Measurements from ENCODE around the gene SLC22A23. TPM values are rescaled to one million over a fixed set of nuclear protein-coding genes. Genes with fewer than 3 reads are reported as not detected.

SLC22A23 gene
- total RNA-seq, 1 experiment from 2014 or later, result 5.7 TPM

DNA sequence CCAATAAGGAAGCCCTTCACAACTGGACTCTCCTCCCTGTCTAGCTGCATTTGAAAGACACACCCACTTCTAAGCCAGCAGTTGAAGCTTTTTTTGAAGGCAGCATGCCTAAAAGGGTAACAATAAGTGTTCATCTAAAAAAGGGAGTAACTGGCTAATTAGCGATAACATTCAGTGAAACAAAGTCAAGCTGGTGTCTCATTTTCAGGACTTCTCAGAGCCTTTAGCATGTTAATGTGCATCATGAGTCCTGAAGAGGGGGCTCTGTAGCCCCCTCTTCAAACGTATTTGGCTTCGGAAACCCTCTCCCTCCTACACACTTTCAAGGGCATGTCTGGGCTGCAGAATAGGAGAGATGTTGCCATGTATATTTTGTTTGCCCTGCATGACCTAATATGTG, 28.1 kb downstream of the SLC22A23 start:
- BruUV-seq (replicated peaks), result no TSS peak
- Histone ChIP-seq H3K4me1 (ENCODE audit: insufficient read depth, low read length) (peaks cover 19% of the 10 kb centered on the region), H3K9me2 (replicated peaks; ENCODE audit: low read length) (no peaks in the 10 kb centered on the region), H3K9ac (ENCODE audit: low read length) (no peak overlapping the region), H3K27me3 (ENCODE audit: low read length) (no peaks in the 10 kb centered on the region), H3K27ac (ENCODE audit: low read length) (no peak overlapping the region), H3K9me3 (ENCODE audit: low read length) (no peaks in the 10 kb centered on the region), H3K36me3 (ENCODE audit: low read depth, low read length) (no peaks in the 10 kb centered on the region), H4K20me1 (ENCODE audit: low read length) (no peaks in the 10 kb centered on the region), H3K4me3 (ENCODE audit: low read length) (no peak overlapping the region), H3K79me2 (ENCODE audit: low read length) (no peaks in the 10 kb centered on the region), H3K4me2 (ENCODE audit: low read length) (no peak overlapping the region), H2AFZ (ENCODE audit: low read length) (no peak overlapping the region), H3F3A (ENCODE audit: low read length, unreplicated experiment) (no peaks in the 10 kb centered on the region)
- DNase-seq (no peak), ATAC-seq (no peak)
- TF ChIP-seq EZH2phosphoT487 (IDR thresholded peaks at IDR 0.05; ENCODE audit: borderline replicate concordance, low read length), result no peak
- TF ChIP-seq, protein P1, sequence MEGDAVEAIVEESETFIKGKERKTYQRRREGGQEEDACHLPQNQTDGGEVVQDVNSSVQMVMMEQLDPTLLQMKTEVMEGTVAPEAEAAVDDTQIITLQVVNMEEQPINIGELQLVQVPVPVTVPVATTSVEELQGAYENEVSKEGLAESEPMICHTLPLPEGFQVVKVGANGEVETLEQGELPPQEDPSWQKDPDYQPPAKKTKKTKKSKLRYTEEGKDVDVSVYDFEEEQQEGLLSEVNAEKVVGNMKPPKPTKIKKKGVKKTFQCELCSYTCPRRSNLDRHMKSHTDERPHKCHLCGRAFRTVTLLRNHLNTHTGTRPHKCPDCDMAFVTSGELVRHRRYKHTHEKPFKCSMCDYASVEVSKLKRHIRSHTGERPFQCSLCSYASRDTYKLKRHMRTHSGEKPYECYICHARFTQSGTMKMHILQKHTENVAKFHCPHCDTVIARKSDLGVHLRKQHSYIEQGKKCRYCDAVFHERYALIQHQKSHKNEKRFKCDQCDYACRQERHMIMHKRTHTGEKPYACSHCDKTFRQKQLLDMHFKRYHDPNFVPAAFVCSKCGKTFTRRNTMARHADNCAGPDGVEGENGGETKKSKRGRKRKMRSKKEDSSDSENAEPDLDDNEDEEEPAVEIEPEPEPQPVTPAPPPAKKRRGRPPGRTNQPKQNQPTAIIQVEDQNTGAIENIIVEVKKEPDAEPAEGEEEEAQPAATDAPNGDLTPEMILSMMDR (conservative IDR thresholded peaks at IDR 0.05; ENCODE audit: low read depth, low read length), result no peak
- TF ChIP-seq EZH2 (IDR thresholded peaks at IDR 0.05; ENCODE audit: low read length, unreplicated experiment), result no peak
- intact Hi-C loops (cut with micrococcal nuclease), result no loop called here
- ChIA-PET CTCF (no interaction called here), POLR2A (ENCODE audit: unreplicated experiment) (no interaction called here)

DNA sequence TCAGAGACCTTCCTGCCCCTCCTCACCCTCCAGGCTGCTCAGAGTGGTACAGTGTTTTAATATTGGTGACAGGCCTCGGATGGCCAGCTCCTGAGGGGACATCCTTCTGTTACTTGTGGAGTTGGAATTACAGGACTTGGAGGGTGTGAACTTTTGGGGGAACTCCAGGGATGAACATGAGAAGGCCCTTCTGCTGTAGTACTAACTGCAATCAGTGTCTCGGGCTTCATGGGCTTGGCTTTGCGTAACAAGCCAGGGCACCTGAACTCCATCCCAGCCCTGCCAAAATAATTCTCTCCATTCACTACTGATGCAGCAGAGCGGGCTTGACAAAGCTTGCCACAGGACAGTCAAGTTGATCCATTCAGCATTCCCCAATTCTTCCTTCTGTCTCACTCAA, 28.6 kb downstream of the SLC22A23 start:
- intact Hi-C loops (cut with micrococcal nuclease), result no loop called here
- H3K36me3 ChIP-seq (ENCODE audit: low read depth, low read length), result no peaks in the 10 kb centered on the region
- H2AFZ ChIP-seq (ENCODE audit: low read length), result no peak overlapping the region
- H3K4me2 ChIP-seq (ENCODE audit: low read length), result no peak overlapping the region
- H3K27ac ChIP-seq (ENCODE audit: low read length), result no peak overlapping the region
- no peaks in the 10 kb centered on the region for H3F3A ChIP-seq (ENCODE audit: low read length, unreplicated experiment)
- ATAC-seq, result no peak
- H3K79me2 ChIP-seq (ENCODE audit: low read length), result no peaks in the 10 kb centered on the region
- no peak overlapping the region for H3K4me3 ChIP-seq (ENCODE audit: low read length)
- peaks cover 19% of the 10 kb centered on the region for H3K4me1 ChIP-seq (ENCODE audit: insufficient read depth, low read length)
- TF ChIP-seq EZH2 (IDR thresholded peaks at IDR 0.05; ENCODE audit: low read length, unreplicated experiment) (no peak), EZH2phosphoT487 (IDR thresholded peaks at IDR 0.05; ENCODE audit: borderline replicate concordance, low read length) (no peak)
- TF ChIP-seq, protein P1 (conservative IDR thresholded peaks at IDR 0.05; ENCODE audit: low read depth, low read length), result no peak
- no peak overlapping the region for H3K9ac ChIP-seq (ENCODE audit: low read length)
- ChIA-PET CTCF (no interaction called here), POLR2A (ENCODE audit: unreplicated experiment) (no interaction called here)
- no peaks in the 10 kb centered on the region for H3K9me2 ChIP-seq (replicated peaks; ENCODE audit: low read length)
- H3K9me3 ChIP-seq (ENCODE audit: low read length), result no peaks in the 10 kb centered on the region
- H3K27me3 ChIP-seq (ENCODE audit: low read length), result no peaks in the 10 kb centered on the region
- H4K20me1 ChIP-seq (ENCODE audit: low read length), result no peaks in the 10 kb centered on the region
- no peak for DNase-seq
- BruUV-seq (replicated peaks), result no TSS peak

DNA sequence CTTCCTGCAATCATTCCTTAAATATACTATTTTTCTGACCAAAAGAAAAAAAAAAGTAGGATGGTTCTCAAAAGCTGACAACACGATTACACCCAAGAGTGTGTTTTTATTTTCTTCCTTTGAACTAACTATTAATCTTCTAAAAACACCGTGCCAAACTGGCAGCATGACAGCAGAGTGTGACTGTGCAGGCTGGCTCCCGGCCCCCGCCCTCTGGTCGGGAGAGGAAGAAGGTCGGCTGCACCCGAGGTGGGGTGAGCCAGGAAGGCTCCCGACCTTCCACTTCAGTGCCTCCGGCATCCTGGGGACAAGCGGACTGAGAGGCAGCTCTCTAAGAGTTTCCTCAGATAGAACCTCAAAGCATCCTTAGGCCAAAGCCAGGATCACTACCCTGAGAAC, 29.2 kb downstream of the SLC22A23 start:
- Histone ChIP-seq H3K79me2 (ENCODE audit: low read length) (no peaks in the 10 kb centered on the region), H3K9me3 (ENCODE audit: low read length) (no peaks in the 10 kb centered on the region), H3K9ac (ENCODE audit: low read length) (no peak overlapping the region), H3F3A (ENCODE audit: low read length, unreplicated experiment) (no peaks in the 10 kb centered on the region), H3K9me2 (replicated peaks; ENCODE audit: low read length) (no peaks in the 10 kb centered on the region), H3K4me1 (ENCODE audit: insufficient read depth, low read length) (peaks cover 22% of the 10 kb centered on the region), H3K4me2 (ENCODE audit: low read length) (no peak overlapping the region), H3K4me3 (ENCODE audit: low read length) (no peak overlapping the region), H3K27ac (ENCODE audit: low read length) (no peak overlapping the region), H3K36me3 (ENCODE audit: low read depth, low read length) (no peaks in the 10 kb centered on the region), H4K20me1 (ENCODE audit: low read length) (no peaks in the 10 kb centered on the region), H2AFZ (ENCODE audit: low read length) (no peak overlapping the region), H3K27me3 (ENCODE audit: low read length) (no peaks in the 10 kb centered on the region)
- intact Hi-C loops (cut with micrococcal nuclease), result no loop called here
- ATAC-seq (peak; percentile 67), DNase-seq (peak; percentile 54)
- CTCF ChIA-PET, result no interaction called here
- no TSS peak for BruUV-seq (replicated peaks)
- TF ChIP-seq, protein P1 (conservative IDR thresholded peaks at IDR 0.05; ENCODE audit: low read depth, low read length), result no peak
- TF ChIP-seq EZH2 (IDR thresholded peaks at IDR 0.05; ENCODE audit: low read length, unreplicated experiment) (no peak), EZH2phosphoT487 (IDR thresholded peaks at IDR 0.05; ENCODE audit: borderline replicate concordance, low read length) (no peak)
- POLR2A ChIA-PET (ENCODE audit: unreplicated experiment), result no interaction called here

All from PC-3 (cell line).